Suppressor macrophage (primary cell): Measurements from ENCODE around the gene MLLT3.

ENCODE experiments used
- DNase-seq, 4 experiments: peaks; one replicate each; pipeline ENCODE4 v3.0.0-alpha.2; 2020 to 2022

MLLT3 gene

DNA sequence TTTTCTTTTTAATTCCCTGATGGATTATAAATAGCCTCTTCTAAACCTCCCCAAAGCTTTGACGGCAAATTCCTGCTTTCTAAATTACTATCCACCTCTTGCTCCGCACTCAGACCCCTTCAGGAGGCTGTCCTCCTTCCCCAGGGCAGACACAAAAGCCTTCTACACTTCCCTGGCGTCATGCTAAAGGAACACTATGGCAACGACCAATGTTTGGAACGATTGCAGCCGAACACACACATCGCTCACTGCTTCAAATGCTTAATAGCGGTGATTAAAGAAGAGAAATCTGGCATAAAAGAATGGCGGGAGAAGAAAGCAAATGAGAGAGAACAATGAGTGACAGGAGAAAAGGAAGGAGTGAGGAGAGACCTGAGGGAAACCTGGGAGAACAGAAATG lies 297.3 kb downstream of the MLLT3 start:
- no peak for DNase-seq

DNA sequence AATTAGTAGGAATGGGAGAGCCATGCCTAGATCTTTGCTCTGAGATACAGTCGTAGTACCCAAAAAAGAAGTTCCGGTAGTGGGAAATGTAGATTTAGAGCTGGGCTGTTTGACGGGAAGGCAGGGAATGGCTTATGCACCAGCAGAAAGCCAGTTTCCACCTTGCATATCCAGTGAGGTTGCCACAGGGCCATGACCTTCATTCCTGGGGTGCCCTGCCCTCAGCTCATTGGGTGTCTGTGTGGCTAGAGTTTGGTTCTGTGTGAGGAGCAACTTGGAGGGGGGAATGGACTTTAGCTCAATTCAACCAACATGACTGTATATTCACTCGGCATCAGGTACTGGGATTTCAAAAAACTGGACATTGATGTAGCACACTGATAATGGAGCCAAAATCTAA lies 300.1 kb downstream of the MLLT3 start:
- DNase-seq, result no peak

DNA sequence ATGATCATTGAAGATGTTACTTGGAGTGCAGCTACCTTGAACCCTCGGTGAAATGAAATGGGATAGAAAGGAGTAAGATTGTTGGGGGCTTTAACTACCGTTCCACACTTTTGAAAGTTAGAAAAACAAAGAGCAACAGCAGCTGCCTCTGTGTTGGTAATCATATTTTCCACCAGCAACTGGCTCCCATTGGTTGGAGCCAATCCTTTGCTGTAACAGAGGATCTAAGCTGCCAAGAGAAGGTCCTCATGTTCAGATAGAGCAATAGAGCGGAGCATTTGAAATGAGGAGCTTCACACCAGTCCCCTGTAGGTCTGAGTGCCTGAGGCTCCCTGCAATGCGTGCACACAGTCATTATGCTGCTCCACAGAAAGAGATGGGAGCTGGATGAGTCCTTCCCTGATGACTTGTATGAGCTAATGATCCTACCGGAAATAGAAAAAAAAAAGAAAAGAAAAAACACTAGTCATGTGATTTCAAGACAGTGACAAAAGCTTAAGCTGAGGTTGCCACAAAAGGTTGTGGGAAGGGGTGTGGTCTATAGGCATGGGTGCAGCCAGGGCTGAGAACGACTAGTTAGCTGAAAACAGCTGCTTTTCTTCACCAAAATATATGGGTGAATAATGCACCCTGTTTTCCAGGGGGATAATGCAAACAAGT lies 300.7 kb downstream of the MLLT3 start:
- DNase-seq, result no peak

DNA sequence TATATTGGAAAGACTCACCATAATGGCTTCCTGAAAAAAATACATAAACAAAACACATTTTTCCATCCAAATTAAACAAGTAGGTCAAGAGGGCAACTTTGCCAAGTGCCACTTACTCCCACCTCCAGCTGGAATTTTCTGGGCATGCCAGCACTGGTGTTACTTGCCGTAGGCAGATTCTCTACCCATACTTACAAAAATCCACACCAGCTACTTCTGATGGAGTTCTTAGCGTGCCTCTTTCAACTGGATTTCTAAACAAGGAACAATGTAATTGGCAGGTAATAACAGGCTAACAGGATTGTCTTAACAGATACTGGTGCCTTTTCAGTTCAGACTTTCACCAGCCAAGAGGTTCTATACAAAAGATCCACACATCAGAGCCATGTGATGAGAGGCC lies 301.4 kb downstream of the MLLT3 start:
- DNase-seq, result no peak

DNA sequence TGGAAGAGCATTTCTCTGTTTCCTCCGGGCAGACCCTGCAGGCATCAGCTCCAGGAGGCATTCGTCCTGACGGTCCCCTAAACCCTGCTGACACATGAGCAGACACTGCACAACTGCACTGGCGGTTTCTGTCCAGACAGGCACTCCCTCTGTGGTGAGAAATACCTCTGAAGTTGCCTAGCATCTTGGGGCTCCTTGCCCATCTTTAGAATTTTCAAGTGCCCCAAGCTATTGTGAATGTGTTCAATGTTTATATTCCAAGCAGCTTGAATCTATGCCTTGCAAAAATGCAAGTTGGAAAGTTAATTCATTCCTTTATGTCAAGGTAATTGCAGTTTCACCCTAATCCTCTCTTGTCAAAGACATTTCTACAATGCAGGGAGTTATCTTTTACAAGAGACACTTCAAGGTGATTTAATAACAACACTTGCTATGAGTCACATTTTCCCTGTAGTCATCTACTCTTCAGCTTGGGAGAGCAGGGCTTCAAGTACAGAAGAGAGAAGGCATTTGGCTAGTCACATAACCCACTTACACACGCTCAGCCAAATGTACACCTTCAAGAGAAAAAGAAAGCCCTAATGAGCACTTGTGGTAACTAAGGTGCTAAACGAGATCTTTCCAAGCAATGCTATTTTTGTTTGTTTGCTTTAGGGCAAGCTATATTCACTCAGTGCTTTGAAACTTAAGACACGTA lies 302.5 kb downstream of the MLLT3 start:
- no peak for DNase-seq

DNA sequence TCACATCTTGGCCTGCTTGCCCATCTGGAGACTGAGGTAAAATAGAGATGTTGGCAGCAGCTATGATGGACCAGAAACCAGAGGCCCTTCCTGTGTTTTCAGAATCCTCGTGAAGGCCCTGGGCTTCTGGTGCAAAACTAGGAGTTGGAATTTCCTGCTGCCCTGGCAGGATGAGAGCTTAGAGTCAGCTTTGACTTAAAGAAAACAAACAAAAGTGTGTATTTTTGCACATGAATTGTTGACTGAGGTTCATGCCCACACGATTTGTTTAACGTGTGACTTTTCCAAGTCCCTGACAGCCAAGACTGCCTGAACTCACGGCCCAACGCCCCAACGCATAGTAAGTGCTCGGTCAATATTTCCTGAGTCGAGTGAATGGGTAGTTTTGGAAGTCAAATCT lies 303.1 kb downstream of the MLLT3 start:
- DNase-seq, result no peak

DNA sequence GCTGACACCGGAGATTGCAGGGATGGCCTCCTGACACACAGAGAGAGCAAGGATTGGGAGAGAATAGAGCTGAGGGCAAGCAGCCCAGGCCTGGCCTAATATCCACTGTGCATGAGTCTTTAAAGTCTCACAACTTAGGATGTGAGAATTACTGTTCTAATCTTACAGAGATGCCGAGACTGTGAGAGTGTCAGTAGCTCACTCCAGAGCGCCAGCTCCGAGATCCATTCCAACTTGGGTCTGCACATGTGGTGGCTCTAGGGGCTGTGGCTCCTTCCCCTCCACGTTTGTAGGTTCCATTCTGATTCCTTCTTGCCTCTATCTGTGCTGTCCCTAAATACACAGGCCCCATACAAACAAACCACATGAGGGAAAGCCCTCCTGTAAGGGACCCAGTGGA lies 304.6 kb downstream of the MLLT3 start:
- no peak for DNase-seq

DNA sequence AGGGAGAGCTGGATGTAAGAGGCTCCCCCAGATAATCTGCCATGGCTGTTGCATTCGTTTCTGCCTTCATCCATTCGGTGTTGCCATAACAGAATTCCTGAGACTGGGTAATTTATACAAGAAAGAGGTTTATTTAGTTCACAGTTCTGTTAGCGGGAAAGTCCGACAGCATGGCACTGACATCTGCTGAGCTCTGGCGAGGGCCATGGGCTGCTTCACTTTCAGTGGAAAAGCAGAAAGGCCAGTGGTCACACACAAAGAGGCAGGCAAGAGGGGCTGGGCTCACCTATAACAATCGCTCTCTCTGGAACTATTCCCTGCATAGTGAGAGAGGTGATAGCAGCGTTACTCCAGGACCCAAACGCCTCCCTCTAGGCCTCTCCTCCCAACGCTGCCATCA lies 305.9 kb downstream of the MLLT3 start:
- DNase-seq, result no peak

DNA sequence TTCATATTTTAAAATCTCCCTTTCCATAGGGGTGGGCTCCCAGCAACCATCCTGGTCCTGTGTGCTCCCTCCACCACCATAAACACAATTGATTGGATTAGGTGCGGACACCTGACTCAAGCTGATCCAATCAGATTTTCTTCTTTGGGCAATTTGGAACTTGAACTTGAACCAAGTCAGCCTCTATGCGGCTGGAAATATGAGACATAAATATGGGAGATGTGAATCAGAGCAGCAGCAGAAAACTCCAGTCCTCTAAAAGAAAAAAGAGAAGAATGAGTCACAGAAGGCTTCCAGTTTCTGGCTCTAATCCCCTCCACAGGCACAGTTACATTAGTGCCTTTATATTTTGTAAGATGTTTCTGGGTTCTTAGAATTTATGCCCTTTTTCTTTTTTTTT lies 306.6 kb downstream of the MLLT3 start:
- no peak for DNase-seq

DNA sequence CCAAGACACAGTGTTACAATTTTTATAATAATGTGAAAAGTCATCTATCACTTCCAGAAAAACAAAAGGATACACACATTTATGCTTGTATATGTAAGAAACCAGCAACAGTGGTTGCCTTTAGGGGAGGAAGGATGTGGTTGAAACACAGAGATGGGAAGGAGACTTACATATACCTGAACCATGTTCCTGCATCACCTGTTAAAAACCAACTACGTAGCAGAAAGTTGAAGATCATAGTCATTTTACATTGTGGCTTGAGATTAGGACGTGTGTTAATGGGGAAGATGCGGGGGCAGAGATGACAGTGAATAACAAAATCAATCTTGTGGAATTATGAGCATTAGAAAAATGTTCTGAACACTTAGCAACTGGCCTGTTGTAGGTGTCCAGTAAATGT lies 307.3 kb downstream of the MLLT3 start:
- no peak for DNase-seq

DNA sequence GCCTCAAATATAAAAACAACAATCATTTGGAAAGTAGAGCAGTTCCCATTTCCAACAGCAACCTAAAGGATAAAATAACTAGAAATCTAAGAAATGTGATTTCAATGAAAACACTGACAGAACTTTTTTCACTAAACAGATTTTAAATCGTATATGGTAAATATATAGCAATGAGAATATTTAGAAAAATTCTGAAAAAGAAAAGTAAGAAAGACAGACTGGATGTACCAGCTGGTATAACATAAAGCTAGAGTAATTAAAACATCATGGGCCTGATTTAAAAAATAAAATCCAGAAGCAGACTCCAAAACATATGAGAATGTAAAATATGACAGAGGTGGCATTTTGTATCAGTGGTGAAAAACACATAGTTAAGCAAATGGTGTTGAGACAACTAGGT lies 308.9 kb downstream of the MLLT3 start:
- DNase-seq, result no peak

DNA sequence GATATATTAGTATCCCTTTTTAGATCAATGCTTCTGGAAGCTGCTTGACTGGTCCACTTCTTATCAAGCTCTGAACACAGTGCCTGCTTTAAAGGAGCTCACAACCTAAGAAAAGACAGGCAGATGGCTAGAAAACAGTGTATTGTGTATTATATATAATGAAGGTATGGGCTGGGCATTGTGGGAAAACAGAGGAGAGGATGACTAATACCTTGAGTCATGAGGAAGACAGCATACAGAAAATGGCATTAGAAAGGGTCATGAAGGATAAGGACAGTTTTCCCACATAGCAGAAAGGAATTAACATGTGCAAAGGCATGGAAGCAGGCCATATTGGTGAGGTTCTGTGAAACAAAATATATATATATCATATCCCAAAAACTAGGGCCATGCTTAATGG lies 309.6 kb downstream of the MLLT3 start:
- DNase-seq, result no peak

DNA sequence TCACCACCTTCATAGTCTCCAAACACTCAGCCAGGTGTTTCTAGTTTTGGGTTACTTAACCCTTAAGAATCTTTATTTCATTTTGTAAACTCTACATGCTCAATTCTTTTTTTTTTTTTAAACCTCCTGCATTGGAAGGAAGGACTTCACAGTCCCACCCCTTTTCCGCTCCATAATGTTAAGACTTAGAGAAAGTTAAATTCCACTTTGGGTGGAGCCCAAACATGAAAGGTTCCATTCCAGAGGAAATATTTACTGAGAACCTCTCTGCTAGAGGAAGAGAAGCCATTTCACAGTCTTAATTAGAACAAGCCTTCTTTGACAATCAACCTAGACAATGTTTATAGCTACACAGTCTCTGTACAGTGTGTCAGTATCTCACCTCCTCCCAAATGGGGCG lies 312.3 kb downstream of the MLLT3 start:
- no peak for DNase-seq

DNA sequence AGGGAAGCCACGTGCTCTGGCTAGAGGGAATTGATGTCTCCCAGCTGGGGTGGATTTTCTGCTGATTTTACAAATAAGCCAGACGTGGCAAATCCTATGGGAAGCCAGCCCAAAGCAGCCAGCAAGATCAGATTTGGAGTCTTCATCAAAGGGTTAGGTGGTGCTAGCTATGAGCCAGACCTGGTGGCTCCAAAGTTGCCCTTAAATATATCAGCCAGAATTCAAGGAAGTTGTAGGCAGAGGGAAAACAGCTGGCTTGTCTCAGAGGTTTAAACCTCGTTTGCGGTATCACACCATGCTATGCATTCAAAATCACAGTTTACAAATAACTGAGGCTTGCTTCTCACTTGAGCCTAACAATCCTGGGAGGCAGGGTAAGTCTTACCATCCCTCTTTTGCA lies 313.2 kb downstream of the MLLT3 start:
- DNase-seq, result no peak

DNA sequence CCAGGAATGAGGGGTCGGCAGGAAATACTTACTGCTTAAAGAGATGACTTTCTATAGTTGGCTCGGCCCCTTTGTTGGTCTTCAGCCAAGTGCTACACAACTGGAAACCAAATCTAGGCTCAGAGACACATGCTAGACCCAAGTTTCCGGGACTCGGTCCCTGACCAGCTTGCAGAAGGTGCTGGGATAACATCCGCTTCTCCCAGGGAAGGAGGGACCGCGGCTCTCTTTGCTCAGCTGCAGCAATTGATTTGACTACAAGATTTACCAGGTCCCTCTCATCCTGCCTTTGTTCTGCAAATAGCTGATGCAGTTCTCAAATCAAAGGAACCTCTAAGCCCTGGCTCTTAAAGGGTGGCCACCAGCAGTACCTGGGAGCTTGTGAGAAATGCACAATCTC lies 314.7 kb downstream of the MLLT3 start:
- no peak for DNase-seq

DNA sequence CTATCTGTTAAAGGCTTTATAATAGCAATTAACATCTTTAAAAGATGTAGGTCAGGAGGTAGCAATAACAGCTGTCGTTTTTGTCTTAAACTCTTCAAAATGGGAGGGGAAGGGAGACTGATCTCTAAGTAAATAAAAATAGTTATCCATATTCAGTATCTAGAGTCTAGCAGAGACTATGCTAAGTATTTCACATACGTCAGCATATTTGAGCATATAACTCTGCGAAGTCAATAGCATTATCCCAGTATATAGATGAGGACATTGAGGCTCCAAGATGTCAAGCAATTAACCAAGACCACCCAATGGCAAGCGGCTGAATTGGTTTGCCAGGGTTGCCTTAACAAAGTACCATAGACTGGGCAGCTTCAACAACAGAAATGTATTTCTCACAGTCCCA lies 316.8 kb downstream of the MLLT3 start:
- DNase-seq, result no peak

DNA sequence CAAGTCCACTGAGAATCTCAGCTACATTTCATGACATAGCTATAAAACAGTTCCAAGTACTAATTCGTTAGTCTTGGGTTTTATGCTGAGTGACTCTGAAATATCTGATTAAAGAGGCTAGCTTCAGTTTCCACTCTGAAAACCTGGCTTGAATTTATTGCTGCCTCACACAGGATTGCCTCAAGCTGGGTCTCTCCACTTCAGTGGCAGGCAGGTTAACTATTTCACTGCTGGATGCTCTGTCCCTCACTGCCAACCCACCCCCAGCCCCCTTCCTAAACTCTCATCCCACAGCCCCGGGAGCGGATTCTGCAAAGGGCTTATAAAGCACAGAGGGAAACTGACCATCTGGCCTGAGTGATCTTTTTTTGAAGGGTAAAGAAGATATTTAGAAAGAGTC lies 318.3 kb downstream of the MLLT3 start:
- DNase-seq, result no peak

DNA sequence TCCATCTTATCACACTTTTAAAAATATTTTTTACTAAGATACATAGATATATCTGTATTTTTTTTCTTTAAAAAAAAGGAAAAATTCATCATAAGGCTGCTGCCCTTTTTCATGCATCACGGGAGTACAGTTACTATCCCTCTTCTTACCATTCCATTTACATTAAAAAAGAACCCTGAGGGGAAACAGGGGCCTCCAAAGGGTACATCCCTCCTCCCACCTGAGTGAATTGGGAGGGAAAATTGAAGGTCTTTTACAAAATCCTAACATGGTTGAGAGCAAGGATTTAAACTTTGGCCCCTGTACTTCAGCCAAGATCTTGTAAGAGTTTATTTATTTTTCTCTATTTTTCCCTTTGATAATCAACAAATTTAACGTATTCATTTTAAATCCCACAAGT lies 319.2 kb downstream of the MLLT3 start:
- DNase-seq, result no peak

DNA sequence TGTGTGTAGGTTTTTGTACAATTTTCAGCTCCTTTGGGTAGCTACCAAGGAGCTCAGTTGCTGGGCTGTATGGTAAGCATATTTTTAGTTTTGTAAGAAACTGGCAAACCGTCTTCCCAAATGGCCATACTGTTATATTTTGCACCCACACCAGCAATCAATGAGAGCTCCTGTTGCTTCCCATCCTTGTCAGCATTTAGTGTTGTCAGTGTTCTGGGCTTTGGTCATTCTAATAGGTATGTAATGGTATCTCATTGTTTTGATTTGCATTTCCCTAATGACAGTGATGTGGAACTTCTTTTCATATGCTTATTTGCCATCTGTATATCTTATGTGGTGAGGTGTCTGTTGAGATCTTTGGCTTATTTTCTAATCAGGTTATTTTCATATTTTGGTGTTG lies 320.1 kb downstream of the MLLT3 start:
- DNase-seq, result no peak

DNA sequence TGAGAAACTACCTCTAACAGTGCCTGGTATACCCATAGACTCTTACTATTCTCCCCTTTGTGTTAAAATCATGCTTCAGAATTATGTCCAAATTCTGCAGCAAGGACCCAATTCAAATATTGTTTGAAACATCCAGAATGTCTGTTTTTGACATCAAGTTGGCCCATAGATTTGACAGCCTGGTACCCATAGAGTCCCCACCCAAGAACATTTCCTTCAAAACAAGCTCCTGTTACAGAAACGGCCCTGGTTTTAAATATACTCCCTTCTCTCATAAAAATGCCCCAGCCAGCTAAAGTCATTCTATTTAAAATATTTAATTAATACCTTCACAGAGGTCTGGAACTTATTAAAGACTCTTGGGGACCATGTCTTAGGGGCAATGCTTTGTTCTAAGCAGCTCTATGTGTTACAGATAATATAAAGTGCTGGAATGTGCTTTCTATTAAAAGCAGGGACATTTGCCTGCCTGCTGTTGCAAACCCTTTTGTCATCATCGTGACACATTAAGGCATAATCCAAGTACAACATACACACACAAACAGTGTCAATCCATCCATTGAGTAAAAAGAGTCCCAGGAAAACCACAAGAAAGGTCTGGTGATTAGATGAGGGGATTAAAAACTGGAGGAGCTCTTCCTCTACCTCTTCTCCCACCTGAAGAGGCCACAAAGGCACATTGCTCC lies 321.7 kb downstream of the MLLT3 start:
- DNase-seq, result no peak

DNA sequence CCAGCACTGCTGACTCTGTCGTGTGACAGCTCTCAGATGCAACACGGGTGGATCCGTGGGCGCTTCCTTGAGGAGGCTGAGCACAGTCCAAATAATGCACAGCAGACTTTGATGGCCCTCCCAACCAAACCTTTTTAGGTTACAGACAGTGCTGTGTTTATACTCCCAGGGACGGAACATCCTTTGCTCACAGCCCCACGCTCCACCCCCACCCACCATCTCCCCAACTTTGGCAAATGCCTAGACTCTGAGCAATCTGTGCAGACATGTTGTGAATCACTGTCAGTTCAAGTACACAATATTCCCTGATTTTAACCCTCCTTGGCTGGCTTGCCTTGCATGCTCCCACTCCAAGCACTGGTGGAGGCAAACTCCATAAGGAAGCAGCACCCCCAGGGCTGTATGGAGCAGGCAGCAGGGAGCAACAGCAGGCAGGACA lies 324.6 kb downstream of the MLLT3 start:
- DNase-seq, result peak in 1 of 4 experiments; percentile 8

DNA sequence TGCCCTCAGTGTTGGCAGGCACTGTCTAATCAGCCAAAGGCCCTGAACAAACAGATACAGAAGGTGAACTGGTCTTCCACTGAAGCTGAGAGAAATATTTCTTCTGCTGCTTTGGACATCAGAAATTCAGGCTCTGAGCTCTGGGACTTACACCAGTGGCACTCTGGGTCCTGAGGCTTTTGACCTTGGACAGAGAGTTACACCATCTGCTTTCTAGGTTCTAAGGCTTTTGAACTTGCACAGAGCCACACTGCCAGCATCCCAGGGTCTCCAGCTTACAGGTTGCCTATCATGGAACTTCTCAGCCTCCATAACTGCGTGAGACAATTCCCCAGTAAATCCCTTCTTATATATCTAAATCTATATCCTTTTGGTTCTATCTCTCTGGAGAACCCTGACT lies 326.7 kb downstream of the MLLT3 start:
- no peak for DNase-seq

DNA sequence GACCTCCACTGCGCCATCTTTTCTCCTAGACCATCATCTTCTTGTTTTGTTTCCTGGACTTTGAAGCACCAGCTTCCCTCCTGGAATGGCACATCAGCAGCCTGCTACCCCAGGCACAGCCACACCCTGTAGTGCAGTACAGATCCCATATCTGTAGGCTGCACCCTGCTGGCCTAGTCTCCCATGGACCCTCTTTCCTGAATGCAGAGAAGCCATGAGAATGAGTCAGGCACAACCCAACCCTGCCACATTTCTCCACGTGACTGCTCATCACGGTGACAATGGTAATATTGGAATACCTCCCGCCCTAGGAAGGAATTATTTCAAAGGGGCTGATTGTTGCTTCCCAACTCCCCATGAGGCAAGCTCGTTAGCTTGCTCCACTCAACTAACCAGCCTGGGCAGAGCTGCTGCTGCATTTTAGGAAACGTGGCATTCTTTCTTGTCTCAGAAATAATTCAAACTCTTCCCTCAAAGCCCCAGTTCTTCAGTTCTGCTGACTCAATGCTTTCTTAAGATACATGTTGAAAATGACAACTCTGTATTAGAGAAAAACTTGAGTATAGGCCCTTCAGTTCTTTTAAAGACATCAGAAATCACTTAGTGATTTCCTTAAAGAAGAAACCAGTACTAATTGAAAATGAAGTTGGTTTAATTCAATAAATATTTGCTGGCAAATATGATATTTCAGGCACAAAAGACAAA lies 328.1 kb downstream of the MLLT3 start:
- no peak for DNase-seq

DNA sequence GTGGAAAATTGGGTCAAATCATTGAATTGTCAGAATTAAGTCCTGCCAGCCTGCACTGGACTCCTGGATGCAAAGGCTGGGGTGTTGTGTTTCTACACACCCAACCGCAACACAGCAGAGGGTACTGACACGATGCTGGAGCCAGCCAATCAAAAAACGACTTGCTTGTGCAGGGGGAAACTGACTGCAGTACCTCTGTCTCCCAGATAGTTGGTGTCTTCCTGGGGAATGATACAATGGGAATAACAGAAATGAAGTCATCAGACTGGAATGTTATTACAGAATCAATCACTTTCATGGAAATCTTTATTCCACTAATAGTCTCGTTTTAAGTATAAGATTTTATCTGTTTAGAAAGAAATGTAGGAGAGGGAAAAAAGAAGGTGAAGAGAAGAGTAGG lies 330.3 kb downstream of the MLLT3 start:
- no peak for DNase-seq
